HG02973 (cell line): Measurements from ENCODE around the gene RNF215.

Experiments used
- ATAC-seq: cut with Tn5 transposase; IDR thresholded peaks from one replicate; pipeline ENCODE4 v1.9.1; 2021; ENCODE audit warnings: moderate library complexity; ENCODE audit not compliant: unreplicated experiment

Gene RNF215

DNA sequence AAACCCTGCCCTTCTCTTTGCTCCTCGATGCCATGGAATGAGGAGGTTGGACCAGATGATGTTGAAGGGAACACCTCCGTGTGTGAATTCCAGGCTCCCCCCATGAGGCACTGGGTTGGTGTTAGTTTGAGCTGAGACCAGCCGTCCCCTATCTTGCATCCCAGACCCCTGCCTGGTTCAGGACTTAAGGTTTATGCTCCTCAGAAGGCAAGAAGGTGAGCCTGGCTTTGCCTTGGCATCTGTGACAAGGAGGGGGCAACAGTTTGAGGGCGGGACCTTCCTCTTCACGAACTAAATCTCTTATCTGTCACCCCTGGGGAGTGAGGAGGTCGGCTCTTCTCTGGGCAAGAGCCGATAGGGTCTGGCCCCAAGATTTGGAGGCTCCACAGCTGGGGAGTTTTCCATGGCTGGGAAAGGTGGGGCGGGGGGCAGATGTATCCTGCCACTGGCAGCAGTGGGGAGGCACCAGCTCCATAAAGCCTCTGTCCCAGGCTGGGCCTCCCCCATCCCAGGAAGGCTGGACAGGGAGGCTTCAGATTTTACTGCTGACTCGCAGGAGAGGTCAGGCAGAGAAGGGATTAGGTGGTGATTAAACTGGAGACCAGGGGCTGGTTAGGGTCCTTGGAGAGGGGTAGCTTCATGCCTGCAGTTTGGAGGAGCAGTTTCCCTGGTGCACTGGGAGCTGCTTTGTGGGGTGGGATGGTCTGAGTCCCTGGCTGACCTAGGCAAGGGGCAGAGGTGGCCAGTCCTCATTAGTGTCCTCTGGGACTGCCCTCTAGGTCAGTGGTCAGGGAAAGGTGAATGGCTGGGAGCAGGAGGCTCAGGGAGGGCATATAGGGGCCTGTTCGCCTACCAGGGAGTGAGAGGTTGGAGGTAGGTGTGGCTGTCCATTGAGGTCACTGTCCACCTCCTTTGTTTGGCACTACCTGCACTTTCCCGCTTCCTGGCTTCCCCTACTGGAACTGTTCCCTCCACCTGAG, 10.7 kb upstream of the RNF215 start:
- ATAC-seq: no peak

DNA sequence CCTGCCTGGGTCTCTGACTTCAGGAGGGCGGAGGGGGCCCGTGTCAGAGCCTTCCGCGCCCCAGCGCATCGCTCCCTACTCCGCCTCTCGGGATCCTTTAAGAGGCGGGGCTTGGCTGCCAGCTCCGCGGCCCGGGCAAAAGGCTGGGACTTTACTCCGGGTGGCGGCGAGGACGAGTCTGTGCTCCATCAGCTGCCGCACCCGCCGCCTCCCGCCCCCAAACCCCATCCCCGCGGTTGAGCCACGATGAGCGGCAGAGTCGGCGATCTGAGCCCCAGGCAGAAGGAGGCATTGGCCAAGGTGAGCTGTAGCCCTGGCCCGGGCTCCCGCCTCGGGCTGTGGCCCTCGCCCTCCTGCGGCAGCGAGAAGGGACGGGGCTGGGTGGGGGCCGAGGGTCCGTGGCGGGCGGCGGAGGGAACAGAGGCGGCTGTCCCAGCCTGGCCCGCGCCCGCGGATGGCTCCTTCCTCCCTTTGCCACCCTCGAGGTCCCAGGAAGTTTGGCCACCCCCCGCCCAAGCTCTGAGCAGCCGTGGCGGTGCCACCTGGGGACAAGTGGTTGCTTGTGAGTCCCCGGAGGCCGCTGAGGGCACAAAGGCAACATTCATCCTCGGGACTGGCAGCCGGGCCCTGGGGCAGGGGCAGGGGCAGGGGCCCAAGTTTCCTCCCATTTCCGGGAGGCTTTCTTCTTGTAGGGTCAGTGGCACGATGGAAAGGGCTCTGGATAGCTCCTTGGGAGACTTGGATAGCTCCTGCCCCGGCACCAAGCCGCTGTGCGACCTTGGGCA, 9.9 kb upstream of the RNF215 start, which contains the start of gene SEC14L2:
TSS of gene SEC14L2 (plus strand) at position 148 of the 785 bp plus-strand sequence. CDS start at position 247, 99 bp downstream.
- ATAC-seq: no peak

DNA sequence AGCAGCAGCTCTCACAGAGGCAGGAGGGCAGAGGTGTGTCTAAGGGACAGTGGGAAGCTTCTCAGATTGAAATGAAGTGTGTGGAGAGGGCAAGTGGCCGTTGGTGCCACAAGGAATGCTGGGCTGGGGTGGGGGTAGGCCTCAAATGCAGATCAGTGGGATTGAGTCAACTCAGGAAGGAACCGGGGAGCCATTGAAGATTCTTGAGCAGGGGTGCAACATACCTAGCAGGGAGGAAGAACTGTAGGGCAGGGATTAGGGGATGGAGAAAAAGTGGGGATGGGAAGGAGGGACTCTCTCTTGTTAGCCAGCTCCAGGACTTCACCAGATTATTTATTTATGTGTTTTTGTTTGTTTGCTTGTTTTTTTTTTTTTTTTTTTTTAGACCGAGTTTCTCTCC, 6.7 kb upstream of the RNF215 start:
- ATAC-seq: no peak

DNA sequence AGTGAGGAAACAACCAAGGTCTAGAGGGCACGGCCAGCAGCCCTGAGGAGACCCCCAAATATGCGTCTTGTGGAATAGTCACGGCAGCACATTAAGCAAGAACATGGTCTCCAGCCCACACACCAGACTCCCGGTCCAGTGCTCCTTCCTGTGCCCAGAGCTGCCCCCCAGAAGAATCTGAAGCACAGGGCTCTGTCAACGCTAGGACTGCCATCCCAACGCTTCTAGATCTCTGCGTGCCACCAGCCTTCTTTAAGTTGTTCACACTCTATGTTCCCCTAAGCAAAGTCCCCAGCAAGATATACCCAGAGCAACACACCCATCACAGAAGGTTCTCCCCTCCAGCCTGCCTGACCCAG, 6.1 kb upstream of the RNF215 start:
- ATAC-seq: no peak

DNA sequence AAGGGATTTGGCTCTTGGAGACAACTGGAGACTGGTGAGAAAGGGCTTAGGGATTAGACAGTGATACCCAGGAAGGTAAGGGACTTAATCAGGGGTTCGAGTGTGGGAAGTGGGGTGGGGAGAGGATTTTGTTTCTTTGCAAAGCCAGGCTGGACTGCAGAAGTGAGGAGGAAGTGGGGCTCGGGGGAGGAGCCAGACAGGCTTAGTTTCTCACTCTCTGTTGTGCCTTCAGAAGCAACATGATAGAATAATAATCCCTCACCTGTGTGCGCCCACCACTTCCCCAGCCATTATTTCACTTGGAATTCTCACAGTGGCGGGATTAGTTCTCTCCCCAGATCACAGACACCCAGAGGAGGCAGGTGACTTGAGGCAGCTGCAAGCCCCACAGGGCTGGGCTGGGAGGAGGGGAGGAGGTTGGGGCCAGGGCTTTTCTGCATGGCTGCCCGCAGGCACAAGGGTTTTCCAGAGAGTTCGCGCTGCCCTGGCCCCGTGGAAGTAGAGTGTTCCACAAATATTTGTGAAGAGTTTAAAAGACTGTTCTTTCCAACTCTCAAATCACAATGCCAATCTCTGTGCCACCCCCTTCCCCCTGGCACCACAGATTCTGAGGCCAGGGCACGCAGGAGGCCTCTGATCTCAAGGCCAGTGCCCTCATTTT, 5.6 kb upstream of the RNF215 start:
- no peak for ATAC-seq

DNA sequence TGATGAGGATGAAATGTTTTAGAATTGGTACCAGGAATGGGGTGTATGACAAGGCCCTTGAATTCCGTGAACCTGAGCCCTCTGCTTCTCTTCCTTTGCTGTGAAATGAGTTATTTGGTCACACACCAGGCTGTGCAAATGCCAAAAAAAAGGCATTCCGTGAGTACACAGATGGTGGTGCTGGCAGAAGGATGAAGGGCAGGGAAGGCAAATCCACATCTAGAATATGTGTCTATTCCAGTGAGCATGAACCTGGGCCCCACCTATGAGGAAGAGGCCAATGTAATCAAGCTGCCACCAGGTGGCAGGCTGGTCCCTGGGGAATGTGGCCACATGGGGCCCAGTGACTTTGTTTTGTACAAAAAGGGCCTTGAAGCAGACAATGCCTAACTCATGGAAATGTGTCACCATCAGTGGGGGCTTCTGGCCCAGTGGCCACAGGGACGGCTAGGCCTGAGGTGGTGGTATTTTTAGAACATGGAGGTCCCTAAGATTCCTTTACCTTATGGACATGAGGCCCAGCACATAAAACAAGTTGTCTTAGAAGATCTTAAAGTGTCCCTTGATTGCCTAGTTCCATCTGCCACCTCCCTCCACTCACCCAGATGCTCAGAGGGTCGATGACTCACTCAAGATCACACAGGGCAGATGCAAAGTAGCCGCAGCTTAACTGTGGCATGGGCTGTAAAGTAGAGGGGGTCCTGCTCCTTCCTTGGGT, 3.9 kb upstream of the RNF215 start:
- ATAC-seq: no peak

DNA sequence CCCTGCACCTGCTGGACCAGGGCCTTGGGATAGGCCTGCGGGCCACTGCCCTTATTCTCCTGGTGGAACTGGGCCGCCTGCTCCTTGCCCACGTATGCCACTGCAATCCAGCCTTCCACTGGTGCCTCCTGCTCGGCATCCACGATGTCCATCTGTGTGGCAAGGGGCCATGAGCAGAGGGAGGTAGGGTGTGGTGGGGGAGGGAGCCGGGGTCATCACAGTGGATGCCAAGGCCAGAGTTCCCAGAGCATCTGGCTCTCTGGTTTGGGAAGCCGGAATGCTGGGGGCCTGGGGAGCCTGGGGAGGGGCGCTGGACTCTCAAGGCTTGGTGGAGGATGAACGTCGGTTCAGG, 627 bp downstream of the RNF215 start:
- no peak for ATAC-seq

DNA sequence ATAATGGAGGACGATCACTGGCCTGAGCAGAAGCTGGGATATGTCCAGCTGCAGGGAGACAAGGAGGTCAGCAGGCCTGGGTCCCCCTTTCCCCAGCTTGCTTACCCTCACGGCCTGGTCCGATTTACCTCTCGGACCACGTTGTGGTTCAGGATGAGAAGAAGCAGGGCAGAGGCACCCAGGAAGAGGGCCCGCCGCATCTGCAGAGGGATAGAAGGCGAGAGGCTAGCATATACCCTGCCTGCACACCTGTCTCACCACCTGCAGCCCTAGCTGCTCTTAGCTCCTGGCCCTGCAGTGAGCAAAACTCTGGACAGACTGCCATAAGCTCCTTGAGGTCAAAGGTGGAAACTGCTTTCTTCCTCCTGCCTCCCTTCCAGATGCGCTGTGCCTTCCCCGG, 1.3 kb downstream of the RNF215 start:
- ATAC-seq: no peak

DNA sequence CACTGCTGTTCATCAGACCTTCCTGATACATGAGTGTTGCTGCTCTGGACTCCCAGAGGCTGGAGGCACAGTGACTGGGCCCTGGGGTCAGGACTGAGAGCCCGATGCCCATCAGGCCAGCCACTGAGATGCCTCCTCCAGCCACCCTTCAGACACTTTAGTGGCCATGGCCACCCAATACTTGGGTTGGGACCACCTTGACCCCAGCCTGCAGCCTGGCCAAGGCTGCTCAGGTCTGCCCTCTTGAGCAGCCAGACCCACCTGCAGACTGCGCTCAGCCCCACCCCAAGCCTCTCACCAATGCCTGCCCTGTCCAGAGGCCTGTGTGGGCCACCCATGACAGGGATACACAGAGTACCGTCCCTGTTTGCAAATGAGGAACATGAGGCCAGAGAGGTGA, 4.2 kb downstream of the RNF215 start:
- no peak for ATAC-seq

DNA sequence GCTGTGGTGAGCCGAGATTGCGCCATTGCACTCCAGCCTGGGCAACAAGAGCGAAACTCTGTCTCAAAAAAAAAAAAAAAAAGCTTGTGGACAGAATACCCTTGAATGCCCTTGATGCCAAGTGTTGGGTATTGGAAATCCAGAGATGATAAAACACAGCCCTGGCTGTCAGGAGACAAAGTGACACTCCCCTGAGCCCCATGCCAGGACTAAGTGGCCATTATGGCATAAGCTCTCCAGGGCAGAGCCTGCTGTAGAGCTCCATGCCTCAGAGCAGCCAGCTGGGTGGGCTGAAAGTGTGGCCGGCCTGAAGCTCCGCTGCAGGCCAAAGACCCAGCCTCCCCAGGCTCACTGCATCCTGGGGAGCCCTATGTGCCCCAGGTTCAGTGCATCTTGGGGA, 4.9 kb downstream of the RNF215 start:
- ATAC-seq: no peak

DNA sequence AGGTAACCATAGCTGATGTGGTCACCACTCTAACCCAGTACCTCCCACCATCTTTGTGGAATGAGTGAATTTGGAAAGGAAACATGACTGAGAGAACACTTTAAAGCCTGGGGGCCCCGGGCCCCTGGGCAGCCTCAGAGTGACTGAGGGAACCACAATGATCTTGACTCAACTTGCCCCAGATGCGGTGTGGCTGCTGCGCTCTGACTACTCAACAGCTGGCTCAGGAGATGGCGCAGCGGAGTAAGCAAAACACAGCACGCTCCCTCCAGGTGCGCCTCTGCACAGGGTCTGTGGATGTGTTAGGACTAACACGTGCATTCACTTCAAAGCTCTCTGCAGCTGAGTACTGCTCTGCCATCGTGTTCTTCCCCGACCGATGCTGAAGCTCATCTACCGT, 5.9 kb downstream of the RNF215 start:
- no peak for ATAC-seq

DNA sequence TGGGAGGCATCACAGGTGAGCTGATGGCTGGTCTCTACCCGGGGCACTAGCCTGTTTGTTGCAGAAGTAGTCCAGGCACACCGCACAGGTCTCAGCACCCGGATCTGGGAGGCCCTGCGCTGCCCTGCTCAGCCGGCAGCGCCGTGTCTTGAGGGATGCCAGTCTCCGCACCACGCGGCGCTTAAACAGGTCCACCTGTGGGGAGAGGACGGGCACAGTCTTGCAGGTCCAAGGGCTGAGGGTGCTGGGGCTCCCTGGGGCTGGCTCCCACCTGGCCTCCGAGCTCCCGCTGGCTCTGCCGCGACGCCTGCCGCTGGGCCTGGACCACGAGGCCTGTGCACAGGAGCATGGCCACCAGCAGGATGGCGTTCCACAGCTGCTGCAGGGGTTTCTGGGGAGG, 7.2 kb downstream of the RNF215 start:
- no peak for ATAC-seq

DNA sequence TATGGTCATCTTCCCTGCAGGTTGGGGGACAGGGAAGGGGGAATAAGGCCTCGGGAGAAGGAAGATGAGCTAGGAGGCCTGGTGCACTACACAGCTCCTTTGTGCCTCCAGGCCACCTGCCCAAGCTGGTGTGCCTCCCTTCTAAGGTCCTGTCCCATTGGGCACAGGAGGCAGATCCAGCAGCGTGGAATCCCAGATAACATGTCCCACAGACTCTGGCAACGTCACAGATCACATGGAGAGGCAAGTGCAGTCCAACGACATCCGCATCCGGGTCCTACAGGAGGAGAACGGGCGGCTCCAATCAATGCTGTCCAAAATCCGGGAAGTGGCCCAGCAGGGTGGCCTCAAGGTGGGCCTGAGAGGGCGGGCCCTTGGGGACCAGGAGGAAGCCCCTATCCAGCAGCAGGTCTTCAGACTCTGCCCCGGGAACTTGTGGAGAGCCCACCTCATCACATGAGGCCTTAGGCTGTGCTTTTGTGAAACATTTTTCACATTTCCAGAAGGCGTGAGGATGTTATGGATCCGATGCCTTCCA, 11.8 kb downstream of the RNF215 start:
- ATAC-seq: no peak

DNA sequence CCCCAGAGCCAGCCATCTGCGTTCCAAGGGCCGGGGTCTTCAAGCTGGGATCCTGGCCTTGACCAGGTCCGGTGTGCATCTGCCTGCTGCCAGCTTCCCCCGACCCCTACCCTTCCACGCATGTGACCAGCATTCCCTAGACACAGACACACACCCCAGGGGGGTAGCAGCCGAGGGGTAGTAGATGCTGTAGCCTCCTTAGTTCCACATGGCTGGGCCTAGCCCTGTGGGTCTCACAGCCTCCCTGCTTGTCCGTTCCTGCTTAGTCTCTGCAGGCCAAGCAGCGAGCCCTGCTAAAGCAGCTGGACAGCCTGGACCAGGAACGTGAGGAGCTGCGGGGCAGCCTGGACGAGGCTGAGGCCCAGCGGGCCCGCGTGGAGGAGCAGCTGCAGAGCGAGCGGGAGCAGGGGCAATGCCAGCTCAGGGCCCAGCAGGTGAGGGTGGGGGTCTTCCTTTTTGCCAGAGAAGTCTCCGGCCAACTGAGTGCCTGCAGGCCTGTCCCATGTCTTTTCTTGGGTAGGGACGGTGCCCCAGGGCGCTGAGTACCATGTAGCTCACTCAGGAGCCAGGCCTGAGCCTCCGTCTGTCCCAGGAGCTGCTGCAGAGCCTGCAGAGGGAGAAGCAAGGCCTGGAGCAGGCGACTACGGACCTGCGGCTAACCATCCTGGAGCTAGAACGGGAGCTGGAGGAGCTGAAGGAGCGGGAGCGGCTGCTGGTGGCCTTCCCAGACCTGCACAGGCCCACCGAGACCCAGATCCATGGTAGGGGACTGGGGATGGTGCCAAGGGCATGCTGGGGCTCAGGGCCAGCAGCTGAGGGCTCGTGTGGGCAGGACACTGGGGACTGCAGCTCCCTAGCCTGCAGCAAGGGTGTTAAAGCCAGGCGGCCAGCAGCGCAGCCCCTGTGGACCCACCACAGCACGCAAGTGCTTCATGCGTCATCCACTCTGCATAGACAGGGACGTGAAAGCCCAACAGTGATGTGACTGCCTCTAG, 13.6 kb downstream of the RNF215 start:
- no peak for ATAC-seq

DNA sequence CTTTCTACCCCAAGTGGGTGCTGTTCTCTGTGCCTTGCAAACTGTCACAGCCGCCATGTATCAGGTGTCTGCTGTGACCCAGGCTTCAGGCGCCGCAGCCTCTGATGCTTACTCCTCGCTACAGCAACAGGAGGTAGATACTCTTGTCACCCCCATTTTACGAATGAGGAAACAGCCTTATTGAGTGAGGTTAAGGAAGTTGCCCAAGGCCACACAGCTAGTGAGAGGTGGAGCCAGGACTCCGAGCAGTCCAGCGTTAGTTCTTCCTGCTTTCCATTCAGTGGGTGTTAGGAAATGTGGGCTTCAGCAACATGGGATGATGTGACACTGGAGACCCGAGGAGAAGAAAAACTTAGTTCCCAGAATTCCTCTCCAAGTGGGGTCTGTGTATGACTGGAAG, 14.3 kb downstream of the RNF215 start:
- no peak for ATAC-seq

DNA sequence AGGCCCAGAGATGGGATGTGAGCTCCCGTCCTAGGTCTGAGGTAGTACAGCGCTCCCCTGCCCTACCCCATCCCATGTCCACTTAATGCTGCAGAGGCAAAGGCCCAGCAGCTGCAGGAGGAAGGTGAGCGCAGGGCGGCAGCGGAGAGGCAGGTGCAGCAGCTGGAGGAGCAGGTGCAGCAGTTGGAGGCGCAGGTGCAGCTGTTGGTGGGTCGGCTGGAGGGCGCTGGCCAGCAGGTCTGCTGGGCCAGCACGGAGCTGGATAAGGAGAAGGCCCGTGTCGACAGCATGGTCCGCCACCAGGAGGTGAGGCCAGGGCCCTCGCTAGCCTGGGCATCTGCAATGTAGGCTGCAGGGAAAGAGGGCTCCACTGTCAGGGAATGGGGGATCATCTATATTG, 15.2 kb downstream of the RNF215 start:
- no peak for ATAC-seq

DNA sequence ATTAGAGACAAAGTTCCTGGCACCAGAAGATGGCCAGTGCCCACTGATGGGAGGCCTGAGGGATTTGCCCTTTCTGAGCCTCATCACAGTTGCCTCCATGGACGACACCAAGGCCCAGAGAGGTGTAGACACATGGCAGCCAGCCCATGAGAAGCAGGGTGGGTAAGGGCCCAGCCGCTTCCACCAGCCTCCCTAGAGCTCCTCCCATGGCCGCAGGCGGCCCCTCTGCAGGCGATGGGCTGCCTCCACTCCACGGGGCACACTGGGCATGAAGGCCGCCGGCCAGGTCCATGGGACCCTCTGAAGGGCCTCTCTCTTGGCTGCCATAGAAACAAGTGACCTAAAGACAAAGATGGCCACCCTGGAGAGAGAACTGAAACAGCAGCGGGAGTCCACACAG, 15.9 kb downstream of the RNF215 start:
- no peak for ATAC-seq

DNA sequence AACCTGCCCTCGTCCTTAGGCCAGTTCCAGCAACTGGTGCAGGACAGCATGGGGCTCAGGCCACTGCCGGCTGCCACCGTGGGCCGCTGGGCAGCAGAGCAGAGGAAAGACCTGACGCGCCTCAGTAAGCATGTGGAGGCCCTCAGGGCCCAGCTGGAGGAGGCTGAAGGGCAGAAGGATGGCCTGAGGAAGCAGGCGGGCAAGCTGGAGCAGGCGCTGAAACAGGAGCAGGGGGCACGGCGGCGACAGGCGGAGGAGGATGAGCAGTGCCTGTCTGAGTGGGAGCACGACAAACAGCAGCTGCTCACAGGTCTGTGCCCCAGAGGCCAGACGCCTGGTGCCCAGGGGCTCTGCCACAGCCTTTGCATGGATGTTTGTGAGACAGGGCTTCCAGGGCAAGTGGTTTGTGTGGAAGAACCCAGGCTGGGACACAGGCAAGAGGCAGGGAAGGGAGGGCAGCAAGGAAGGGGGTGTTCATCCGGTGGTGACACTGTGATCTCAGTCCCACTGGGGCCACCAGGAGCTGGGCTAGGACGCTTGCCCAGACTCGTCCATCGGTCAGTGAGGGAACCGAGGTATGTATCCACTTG, 16.5 kb downstream of the RNF215 start:
- no peak for ATAC-seq

DNA sequence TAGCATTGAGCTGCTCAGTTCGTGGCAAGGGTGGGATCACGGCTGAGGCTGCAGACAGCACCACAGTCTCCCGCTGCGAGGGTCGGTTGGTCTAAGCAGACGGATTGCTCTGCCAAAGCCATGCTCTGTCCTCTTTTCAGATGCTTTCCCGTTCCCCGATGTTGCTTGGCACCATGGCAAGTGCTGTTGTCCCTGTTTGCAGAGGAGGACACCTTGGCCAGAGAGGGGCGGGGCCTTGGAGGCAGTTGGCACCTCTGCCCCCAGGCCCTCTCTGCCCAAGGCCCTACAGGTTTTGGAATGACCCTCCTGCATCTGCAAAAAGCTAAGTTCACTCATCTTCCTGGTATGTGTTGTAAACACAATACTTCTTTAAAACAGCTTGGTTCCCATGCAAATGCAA, 18.8 kb downstream of the RNF215 start:
- ATAC-seq: no peak
